Esophagus squamous epithelium (tissue), 5 donors: ENCODE data around the gene ANKRD31. TPM values are rescaled to one million over a fixed set of nuclear protein-coding genes. Genes with fewer than 3 reads are reported as not detected.
"Not testable (repeated sequence)": the region's sequence is repeated elsewhere in the genome, so short reads cannot be mapped to it uniquely, and the experiment has no call there.

Source experiments
- DNase-seq: peaks from one replicate; lab custom pipeline; 2025; lab: John Stamatoyannopoulos, UW
- H3K27ac ChIP-seq, 4 donors: fragments of 200-600 bp; sonication (generic); one replicate each; pipeline ENCODE4 v1.5.1; 2016 to 2019; ENCODE audit warnings: mild to moderate bottlenecking in 1 of 4
- H3K27me3 ChIP-seq, 4 donors: fragments of 200-600 bp; sonication (generic); 1 replicate in 3 of 4; 2 replicates in 1 of 4; pipeline versions ENCODE4 v1.5.1 to v1.6.0; 2017 to 2021; ENCODE audit warnings: antibody characterized with exemption in 1 of 4
- H3K36me3 ChIP-seq, 3 donors: fragments of 200-600 bp; sonication (generic); one replicate each; pipeline ENCODE4 v1.5.1; 2016 to 2019
- H3K4me1 ChIP-seq, 3 donors: fragments of 200-600 bp; sonication (generic); one replicate each; pipeline ENCODE4 v1.5.1; 2017 to 2019
- H3K4me3 ChIP-seq, 4 donors: fragments of 200-600 bp; sonication (generic); 1 replicate in 3 of 4; 2 replicates in 1 of 4; pipeline ENCODE4 v1.5.1; 2016 to 2019; ENCODE audit warnings: mild to moderate bottlenecking in 2 of 4, moderate library complexity in 1 of 4
- H3K9me3 ChIP-seq, 3 donors: fragments of 200-600 bp; sonication (generic); one replicate each; pipeline ENCODE4 v1.5.1; 2016 to 2019
- POLR2A ChIP-seq, 4 donors: fragments of 450-650 bp; IDR thresholded peaks; one replicate each; pipeline ENCODE4 v1.6.1; 2017; ENCODE audit warnings: antibody characterized with exemption in 4 of 4, mild to moderate bottlenecking in 4 of 4, moderate library complexity in 3 of 4
- WGBS, 2 donors: methylation state at CpG; one replicate each; pipeline ENCODE4 v1.1.5; 2018; 5-methylcytosine and 5-hydroxymethylcytosine counted together
- intact Hi-C: fragments of 100-400 bp; cut with DNase I; formaldehyde crosslinking; loops from one replicate; pipeline ENCODE4 v1.15.0; 2022
- total RNA-seq, 4 donors: library from RNA; depleted of rRNA; stranded (reverse); fragments of >200 nt; gene quantifications; one replicate each; pipeline ENCODE4 v1.1.0, GENCODE V29; 2016
- TF ChIP-seq, protein P1 (sequence below), 6 experiments: fragments of 450-650 bp in 4 of 6; fragments of 200-600 bp in 2 of 6; sonication (generic) in 2 of 6; IDR thresholded peaks; one replicate each; pipeline ENCODE4 v1.5.1; 2016 to 2019; ENCODE audit warnings: antibody characterized with exemption in 6 of 6, mild to moderate bottlenecking in 4 of 6, moderate library complexity in 4 of 6
- donor health status: DM: yes; HTN: yes; CAD: no.

Gene ANKRD31
- total RNA-seq, 4 donors from 2014 or later: 0.19 to 1.1 (median 0.54) TPM

DNA sequence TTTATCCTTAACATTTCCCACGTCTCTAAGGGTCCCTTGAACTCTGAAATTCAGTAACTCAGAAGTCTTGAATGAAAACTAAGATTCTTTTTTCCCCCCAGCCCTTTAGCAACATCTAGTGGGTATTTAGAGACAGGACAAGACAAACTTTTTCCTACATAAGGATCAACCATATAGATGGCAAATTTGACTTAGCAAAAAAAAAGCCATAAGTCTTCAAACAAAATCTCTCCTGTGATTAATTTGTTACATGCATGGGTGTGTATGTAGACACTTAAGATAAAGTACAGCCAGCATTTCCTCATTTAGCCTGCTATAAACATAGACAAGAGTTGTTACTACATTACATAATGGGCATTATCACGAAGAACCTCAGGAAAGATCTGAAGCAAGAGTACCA lies 29.1 kb upstream of the ANKRD31 start:
- DNase-seq: no peak
- no peak overlapping the region for H3K27ac ChIP-seq
- H3K9me3 ChIP-seq: no peaks in the 10 kb centered on the region
- intact Hi-C loops: no loop called here
- H3K27me3 ChIP-seq: no peaks in the 10 kb centered on the region
- TF ChIP-seq, protein P1, sequence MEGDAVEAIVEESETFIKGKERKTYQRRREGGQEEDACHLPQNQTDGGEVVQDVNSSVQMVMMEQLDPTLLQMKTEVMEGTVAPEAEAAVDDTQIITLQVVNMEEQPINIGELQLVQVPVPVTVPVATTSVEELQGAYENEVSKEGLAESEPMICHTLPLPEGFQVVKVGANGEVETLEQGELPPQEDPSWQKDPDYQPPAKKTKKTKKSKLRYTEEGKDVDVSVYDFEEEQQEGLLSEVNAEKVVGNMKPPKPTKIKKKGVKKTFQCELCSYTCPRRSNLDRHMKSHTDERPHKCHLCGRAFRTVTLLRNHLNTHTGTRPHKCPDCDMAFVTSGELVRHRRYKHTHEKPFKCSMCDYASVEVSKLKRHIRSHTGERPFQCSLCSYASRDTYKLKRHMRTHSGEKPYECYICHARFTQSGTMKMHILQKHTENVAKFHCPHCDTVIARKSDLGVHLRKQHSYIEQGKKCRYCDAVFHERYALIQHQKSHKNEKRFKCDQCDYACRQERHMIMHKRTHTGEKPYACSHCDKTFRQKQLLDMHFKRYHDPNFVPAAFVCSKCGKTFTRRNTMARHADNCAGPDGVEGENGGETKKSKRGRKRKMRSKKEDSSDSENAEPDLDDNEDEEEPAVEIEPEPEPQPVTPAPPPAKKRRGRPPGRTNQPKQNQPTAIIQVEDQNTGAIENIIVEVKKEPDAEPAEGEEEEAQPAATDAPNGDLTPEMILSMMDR (IDR thresholded peaks at IDR 0.05): peak in 5 of 6 experiments; percentile 40 to 74 (median 44)
- no peak for TF ChIP-seq POLR2A (IDR thresholded peaks at IDR 0.05)
- H3K4me3 ChIP-seq: no peak overlapping the region
- no peaks in the 10 kb centered on the region for H3K36me3 ChIP-seq
- 38 to 40% methylated on average over 2 of the region's 2 CpGs for WGBS, 2 donors
- no peaks in the 10 kb centered on the region for H3K4me1 ChIP-seq

DNA sequence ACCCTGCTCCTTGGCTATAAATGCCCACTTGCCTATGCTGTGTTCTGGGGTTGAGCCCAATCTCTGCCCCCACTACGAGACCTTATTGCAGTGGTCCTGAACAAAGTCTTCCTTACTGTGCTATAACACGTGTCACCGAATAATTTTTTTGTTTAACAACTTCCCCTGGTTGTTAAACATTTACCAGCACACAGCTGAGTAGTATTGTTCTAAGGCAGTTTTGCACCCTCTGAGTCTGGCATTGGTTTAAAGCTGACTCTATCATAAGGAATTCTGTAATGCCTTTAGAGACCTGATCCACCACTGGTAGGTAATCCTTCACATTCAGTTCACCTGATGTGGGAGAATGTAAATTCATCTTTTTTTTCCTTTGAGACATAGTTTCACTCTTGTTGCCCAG lies 25.6 kb upstream of the ANKRD31 start:
- intact Hi-C loops: no loop called here

DNA sequence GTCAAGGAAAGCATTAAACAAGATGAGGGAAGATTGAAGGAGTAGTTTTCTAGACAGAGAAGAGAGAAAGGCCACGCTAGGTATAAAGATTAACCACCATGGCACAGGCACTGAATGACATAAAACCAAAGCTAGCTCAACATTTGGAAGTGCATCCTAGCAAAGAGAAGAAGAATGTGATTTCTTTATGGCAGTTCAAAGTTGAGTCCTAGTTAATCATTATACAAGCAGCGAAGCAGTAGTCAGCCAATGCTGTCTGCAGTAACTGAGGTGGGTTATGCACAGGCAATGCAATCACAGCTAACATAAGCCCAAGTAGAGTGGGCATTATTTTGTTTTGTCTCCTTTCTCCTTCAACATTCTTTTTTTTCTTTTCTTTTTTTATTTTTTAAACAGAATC lies 24.0 kb upstream of the ANKRD31 start:
- intact Hi-C loops: no loop called here
- Histone ChIP-seq H3K27me3 (peaks cover 0 to 4% (median 0%) of the 10 kb centered on the region in 4 donors), H3K27ac (no peak overlapping the region), H3K36me3 (no peaks in the 10 kb centered on the region), H3K4me3 (no peak overlapping the region), H3K4me1 (no peaks in the 10 kb centered on the region), H3K9me3 (peaks cover 0 to 11% (median 0%) of the 10 kb centered on the region in 3 donors)
- TF ChIP-seq POLR2A (IDR thresholded peaks at IDR 0.05): no peak
- WGBS, 2 donors: 81 to 93% methylated on average over 2 of the region's 2 CpGs
- no peak for DNase-seq

More for the DNA sequence above, 25.6 kb upstream of the ANKRD31 start:
- H3K4me1 ChIP-seq: no peaks in the 10 kb centered on the region
- no peaks in the 10 kb centered on the region for H3K27me3 ChIP-seq
- no peaks in the 10 kb centered on the region for H3K36me3 ChIP-seq
- DNase-seq: no peak
- WGBS, 2 donors: 52 to 73% methylated on average over 3 of the region's 3 CpGs
- TF ChIP-seq POLR2A (IDR thresholded peaks at IDR 0.05): no peak
- TF ChIP-seq, protein P1 (IDR thresholded peaks at IDR 0.05): no peak
- no peak overlapping the region for H3K4me3 ChIP-seq
- H3K9me3 ChIP-seq: no peaks in the 10 kb centered on the region
- H3K27ac ChIP-seq: no peak overlapping the region

DNA sequence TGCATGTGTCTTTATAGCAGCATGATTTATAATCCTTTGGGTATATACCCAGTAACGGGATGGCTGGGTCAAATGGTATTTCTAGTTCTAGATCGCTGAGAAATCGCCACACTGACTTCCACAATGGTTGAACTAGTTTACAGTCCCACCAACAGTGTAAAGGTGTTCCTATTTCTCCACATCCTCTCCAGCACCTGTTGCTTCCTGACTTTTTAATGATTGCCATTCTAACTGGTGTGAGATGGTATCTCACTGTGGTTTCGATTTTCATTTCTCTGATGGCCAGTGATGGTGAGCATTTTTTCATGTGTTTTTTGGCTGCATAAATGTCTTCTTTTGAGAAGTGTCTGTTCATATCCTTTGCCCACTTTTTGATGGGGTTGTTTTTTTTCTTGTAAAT lies 13.8 kb upstream of the ANKRD31 start:
- H3K27ac ChIP-seq, H3K4me3 ChIP-seq, H3K36me3 ChIP-seq, H3K27me3 ChIP-seq, H3K9me3 ChIP-seq, H3K4me1 ChIP-seq, DNase-seq, intact Hi-C loops: not testable (repeated sequence)
- 77 to 83% methylated on average over 4 of the region's 4 CpGs for WGBS, 2 donors

DNA sequence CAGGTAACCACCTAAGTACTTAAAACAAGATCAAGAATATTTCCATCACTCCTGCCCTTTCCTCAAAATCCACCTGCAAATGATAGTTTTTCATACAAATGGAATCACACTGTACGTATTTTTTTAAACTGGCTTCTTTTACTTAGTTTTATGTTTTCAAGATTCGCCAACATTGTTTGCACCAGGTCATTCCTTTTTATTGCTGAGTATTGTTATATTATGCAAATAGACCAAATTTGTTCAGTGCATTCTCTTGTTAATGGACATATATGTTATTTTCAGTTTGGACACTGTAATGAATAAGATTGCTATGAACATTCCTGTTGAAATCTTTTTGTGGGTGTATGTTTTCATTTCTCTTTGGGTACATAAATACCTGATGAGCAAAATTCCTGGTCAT lies 8.3 kb upstream of the ANKRD31 start:
- Histone ChIP-seq H3K36me3 (no peaks in the 10 kb centered on the region), H3K4me1 (peaks cover 0 to 47% (median 0%) of the 10 kb centered on the region in 3 donors), H3K9me3 (no peaks in the 10 kb centered on the region), H3K4me3 (no peak overlapping the region), H3K27ac (no peak overlapping the region), H3K27me3 (no peaks in the 10 kb centered on the region)
- WGBS, 2 donors: 94 to 98% methylated on average over 2 of the region's 2 CpGs
- no peak for DNase-seq
- TF ChIP-seq, protein P1 (IDR thresholded peaks at IDR 0.05): no peak
- intact Hi-C loops: loop anchor here (10.0 kb wide), 1 partner anchor 80 kb away; no protein-coding TSS in a partner anchor

DNA sequence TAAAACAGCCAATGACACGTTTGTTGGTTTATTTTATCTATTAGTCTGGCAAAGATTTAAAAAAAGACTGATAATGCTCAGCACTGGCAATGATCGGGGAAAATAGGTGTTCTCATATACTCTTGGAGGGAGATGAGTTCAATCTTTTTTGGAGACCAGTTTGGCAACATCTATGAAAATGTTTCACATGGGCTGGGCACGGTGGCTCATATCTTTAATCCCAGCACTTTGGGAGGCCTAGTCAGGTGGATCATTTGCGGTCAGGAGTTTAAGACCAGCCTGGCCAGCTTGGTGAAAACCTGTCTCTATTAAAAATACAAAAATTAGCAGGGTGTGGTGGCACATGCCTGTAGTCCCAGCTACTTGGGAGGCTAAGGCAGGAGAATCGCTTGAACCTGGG lies 6.8 kb upstream of the ANKRD31 start:
- H3K36me3 ChIP-seq: no peaks in the 10 kb centered on the region
- 45 to 61% methylated on average over 5 of the region's 5 CpGs for WGBS, 2 donors
- intact Hi-C loops: loop anchor here (10.0 kb wide), 1 partner anchor 81 kb away; no protein-coding TSS in a partner anchor
- peak overlapping the region in 3 of 4 donors; percentile 56 to 84 (median 71) for H3K27ac ChIP-seq
- no peaks in the 10 kb centered on the region for H3K27me3 ChIP-seq
- H3K4me1 ChIP-seq: peaks cover 0 to 58% (median 0%) of the 10 kb centered on the region in 3 donors
- H3K9me3 ChIP-seq: no peaks in the 10 kb centered on the region
- DNase-seq: no peak
- H3K4me3 ChIP-seq: no peak overlapping the region
- TF ChIP-seq, protein P1 (IDR thresholded peaks at IDR 0.05): no peak
- TF ChIP-seq POLR2A (IDR thresholded peaks at IDR 0.05): no peak
